ENCODE data around the gene VNN1. TPM values are rescaled to one million over a fixed set of nuclear protein-coding genes. Genes with fewer than 3 reads are reported as not detected.

Gene VNN1
- total and polyA plus RNA-seq, 2 donors (not counting 1 experiment from before 2014, with no cell fraction given) = not detected

- H3K36me3 ChIP-seq (ENCODE audit: control insufficient read depth, insufficient read depth, low read length) = no peaks in the 10 kb centered on the region
- no peaks in the 10 kb centered on the region for H3K9me3 ChIP-seq (ENCODE audit: control insufficient read depth, insufficient read depth, low read depth, low read length)
- TF ChIP-seq EZH2 (IDR thresholded peaks at IDR 0.05; ENCODE audit: low read length, missing control alignments) = no peak
- no peak for TF ChIP-seq CTCF (conservative IDR thresholded peaks at IDR 0.05 in 1 of 2, IDR thresholded peaks at IDR 0.05 in 1 of 2; ENCODE audit: low read depth in 1 of 2, low read length in 2 of 2)
- DNase-seq (ENCODE audit: low read depth in 2 of 2) = no peak
- H3K27me3 ChIP-seq (ENCODE audit: control insufficient read depth, insufficient read depth, low read length) = no peaks in the 10 kb centered on the region
- no peaks in the 10 kb centered on the region for H4K20me1 ChIP-seq (ENCODE audit: control insufficient read depth, extremely low read depth, insufficient read depth, low read length)
- no peaks in the 10 kb centered on the region for H3K79me2 ChIP-seq (ENCODE audit: control insufficient read depth, insufficient read depth, low read length)
- H3K9ac ChIP-seq (ENCODE audit: insufficient read depth, low read length) = no peak overlapping the region
- no peak overlapping the region for H3K27ac ChIP-seq (ENCODE audit: insufficient read depth, low read length)
- H3K4me2 ChIP-seq (ENCODE audit: extremely low read depth, insufficient read depth, low read length) = no peak overlapping the region
- no peak overlapping the region for H2AFZ ChIP-seq (ENCODE audit: low read length)
- no peaks in the 10 kb centered on the region for H3K4me1 ChIP-seq (ENCODE audit: control insufficient read depth, extremely low read depth, insufficient read depth, low read length)
- no peak overlapping the region for H3K4me3 ChIP-seq (replicated peaks in 1 of 4; ENCODE audit: control extremely low read depth in 1 of 4, insufficient read depth in 1 of 4, low read depth in 3 of 4, low read length in 4 of 4)
These were observed 34.6 kb upstream of the VNN1 start for GRCh38 chr6:132748446-132748845.

GRCh38 chr6:132746048-132746447 is 32.2 kb upstream of the VNN1 start:
- TF ChIP-seq CTCF (conservative IDR thresholded peaks at IDR 0.05 in 1 of 2, IDR thresholded peaks at IDR 0.05 in 1 of 2; ENCODE audit: low read depth in 1 of 2, low read length in 2 of 2) = no peak
- no peaks in the 10 kb centered on the region for H4K20me1 ChIP-seq (ENCODE audit: control insufficient read depth, extremely low read depth, insufficient read depth, low read length)
- H2AFZ ChIP-seq (ENCODE audit: low read length) = no peak overlapping the region
- no peak overlapping the region for H3K9ac ChIP-seq (ENCODE audit: insufficient read depth, low read length)
- H3K4me2 ChIP-seq (ENCODE audit: extremely low read depth, insufficient read depth, low read length) = no peak overlapping the region
- no peak overlapping the region for H3K4me3 ChIP-seq (replicated peaks in 1 of 4; ENCODE audit: control extremely low read depth in 1 of 4, insufficient read depth in 1 of 4, low read depth in 3 of 4, low read length in 4 of 4)
- H3K36me3 ChIP-seq (ENCODE audit: control insufficient read depth, insufficient read depth, low read length) = no peaks in the 10 kb centered on the region
- no peak overlapping the region for H3K27ac ChIP-seq (ENCODE audit: insufficient read depth, low read length)
- no peaks in the 10 kb centered on the region for H3K9me3 ChIP-seq (ENCODE audit: control insufficient read depth, insufficient read depth, low read depth, low read length)
- H3K79me2 ChIP-seq (ENCODE audit: control insufficient read depth, insufficient read depth, low read length) = no peaks in the 10 kb centered on the region
- no peaks in the 10 kb centered on the region for H3K27me3 ChIP-seq (ENCODE audit: control insufficient read depth, insufficient read depth, low read length)
- DNase-seq (ENCODE audit: low read depth in 2 of 2) = no peak
- no peaks in the 10 kb centered on the region for H3K4me1 ChIP-seq (ENCODE audit: control insufficient read depth, extremely low read depth, insufficient read depth, low read length)

DNA sequence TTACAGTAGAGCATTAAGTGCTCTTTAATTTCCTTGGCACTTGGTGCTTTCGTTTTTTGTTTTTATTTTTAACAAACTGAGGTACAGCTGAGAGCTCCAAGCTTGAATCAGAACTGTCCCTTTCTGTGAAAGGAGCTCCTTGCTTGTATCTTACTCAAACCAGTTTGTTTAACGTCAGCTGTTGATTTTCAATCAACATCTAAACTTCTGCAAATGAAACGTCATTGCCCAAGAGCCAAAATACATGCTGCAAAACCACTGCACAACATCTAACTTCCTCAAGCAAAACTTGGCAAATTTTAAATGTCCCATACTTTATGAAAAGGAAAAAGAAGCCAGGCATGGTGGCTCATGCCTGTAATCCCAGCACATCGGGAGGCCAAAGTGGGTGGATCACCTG is 28.6 kb upstream of the VNN1 start:
- TF ChIP-seq EZH2 (IDR thresholded peaks at IDR 0.05; ENCODE audit: low read length, missing control alignments) = no peak
- TF ChIP-seq CTCF (conservative IDR thresholded peaks at IDR 0.05 in 1 of 2, IDR thresholded peaks at IDR 0.05 in 1 of 2; ENCODE audit: low read depth in 1 of 2, low read length in 2 of 2) = no peak
- H3K79me2 ChIP-seq (ENCODE audit: control insufficient read depth, insufficient read depth, low read length) = no peaks in the 10 kb centered on the region
- peak in 1 of 2 donors; percentile 55 for DNase-seq (ENCODE audit: low read depth in 2 of 2)
- no peak overlapping the region for H3K27ac ChIP-seq (ENCODE audit: insufficient read depth, low read length)
- no peak overlapping the region for H2AFZ ChIP-seq (ENCODE audit: low read length)
- no peaks in the 10 kb centered on the region for H3K36me3 ChIP-seq (ENCODE audit: control insufficient read depth, insufficient read depth, low read length)
- H3K9ac ChIP-seq (ENCODE audit: insufficient read depth, low read length) = no peak overlapping the region
- H3K4me3 ChIP-seq (replicated peaks in 1 of 4; ENCODE audit: control extremely low read depth in 1 of 4, insufficient read depth in 1 of 4, low read depth in 3 of 4, low read length in 4 of 4) = no peak overlapping the region
- H3K9me3 ChIP-seq (ENCODE audit: control insufficient read depth, insufficient read depth, low read depth, low read length) = no peaks in the 10 kb centered on the region
- H3K4me2 ChIP-seq (ENCODE audit: extremely low read depth, insufficient read depth, low read length) = no peak overlapping the region
- H3K27me3 ChIP-seq (ENCODE audit: control insufficient read depth, insufficient read depth, low read length) = no peaks in the 10 kb centered on the region
- H3K4me1 ChIP-seq (ENCODE audit: control insufficient read depth, extremely low read depth, insufficient read depth, low read length) = no peaks in the 10 kb centered on the region
- no peaks in the 10 kb centered on the region for H4K20me1 ChIP-seq (ENCODE audit: control insufficient read depth, extremely low read depth, insufficient read depth, low read length)
